ENCODE results near the gene CAMK1D.

- TF ChIP-seq, protein P1, sequence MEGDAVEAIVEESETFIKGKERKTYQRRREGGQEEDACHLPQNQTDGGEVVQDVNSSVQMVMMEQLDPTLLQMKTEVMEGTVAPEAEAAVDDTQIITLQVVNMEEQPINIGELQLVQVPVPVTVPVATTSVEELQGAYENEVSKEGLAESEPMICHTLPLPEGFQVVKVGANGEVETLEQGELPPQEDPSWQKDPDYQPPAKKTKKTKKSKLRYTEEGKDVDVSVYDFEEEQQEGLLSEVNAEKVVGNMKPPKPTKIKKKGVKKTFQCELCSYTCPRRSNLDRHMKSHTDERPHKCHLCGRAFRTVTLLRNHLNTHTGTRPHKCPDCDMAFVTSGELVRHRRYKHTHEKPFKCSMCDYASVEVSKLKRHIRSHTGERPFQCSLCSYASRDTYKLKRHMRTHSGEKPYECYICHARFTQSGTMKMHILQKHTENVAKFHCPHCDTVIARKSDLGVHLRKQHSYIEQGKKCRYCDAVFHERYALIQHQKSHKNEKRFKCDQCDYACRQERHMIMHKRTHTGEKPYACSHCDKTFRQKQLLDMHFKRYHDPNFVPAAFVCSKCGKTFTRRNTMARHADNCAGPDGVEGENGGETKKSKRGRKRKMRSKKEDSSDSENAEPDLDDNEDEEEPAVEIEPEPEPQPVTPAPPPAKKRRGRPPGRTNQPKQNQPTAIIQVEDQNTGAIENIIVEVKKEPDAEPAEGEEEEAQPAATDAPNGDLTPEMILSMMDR (IDR thresholded peaks at IDR 0.05), result peak in 1 of 6 experiments; percentile 4
- no peak for TF ChIP-seq POLR2A (IDR thresholded peaks at IDR 0.05)
These were observed 151.3 kb downstream of the CAMK1D start for GRCh38 chr10:12500381-12501303.
